IPS-18c (cell line): ENCODE measurements around the gene BARX1.
"Not testable (repeated sequence)": the region's sequence is repeated elsewhere in the genome, so short reads cannot be mapped to it uniquely, and the experiment has no call there.

Source experiments
- H3K4me3 ChIP-seq: 2 replicates; pipeline ENCODE4 v1.7.0; 2013; ENCODE audit warnings: low read depth, mild to moderate bottlenecking, low read length, moderate library complexity; ENCODE audit not compliant: insufficient read depth
- H3K9me3 ChIP-seq: one replicate; pipeline ENCODE4 v1.6.1; 2013; ENCODE audit warnings: mild to moderate bottlenecking, low read length, moderate library complexity; ENCODE audit not compliant: control insufficient read depth, insufficient read depth

BARX1 gene

DNA sequence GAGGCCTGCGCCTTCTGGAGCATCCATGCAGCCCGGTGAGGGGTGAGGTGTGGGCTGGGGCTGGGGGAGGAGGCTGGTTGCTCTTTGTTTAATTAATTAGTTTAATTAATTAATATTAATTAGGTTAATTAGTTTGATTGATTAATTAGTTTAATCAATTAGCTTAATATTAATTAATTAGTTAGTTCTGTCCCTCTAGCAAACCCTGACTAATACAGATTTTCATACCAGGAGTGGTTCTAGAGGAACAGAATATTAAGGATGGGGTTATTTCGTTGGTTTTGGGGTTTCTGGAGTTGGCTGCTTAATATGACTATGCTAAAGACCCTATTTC is 14.1 kb upstream of the BARX1 start:
- H3K9me3 ChIP-seq: peaks cover 4% of the 10 kb centered on the region
- no peak overlapping the region for H3K4me3 ChIP-seq

DNA sequence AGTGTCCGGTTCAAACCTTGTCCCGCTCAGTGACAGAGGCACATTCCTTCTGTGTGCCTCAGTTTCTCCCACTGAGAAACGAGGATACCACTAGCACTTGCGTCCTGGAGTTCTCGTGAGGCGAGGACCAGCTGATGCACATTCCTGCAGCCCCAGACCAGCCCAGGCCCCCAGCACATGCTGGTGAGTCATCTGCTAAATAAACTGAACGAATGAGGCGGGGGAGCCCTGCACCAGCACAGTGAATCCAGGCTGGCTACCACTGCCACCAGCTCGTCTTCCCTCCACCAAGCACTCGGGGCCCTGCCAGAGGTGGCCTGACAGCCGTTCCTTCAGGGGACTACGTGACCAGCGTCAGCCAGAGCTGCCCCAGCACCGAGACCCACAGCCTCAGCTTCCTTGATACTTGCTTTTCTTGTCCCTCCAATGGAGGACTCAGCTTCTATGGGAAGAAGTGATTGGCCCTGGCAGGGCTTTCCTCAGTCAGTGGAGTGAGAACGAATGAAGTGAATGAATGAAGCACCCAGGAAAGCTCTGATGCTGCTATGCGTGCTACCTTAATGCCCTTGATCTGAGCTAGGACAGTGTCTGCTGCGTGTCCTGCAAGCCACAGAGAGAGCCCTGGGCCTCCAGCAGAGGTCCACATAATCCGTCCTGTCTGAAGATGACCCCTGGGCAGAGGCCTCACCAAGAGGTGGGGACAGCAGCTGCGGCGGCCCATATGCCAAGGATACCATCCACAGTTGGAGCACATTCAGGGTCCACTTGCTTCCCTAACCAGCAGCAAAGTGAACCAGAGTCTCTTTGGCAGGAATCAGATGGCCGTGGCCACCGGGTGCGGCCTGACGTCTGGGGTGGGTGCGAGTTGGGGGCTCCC is 13.5 kb upstream of the BARX1 start:
- Histone ChIP-seq H3K9me3 (peaks cover 2% of the 10 kb centered on the region), H3K4me3 (no peak overlapping the region)

DNA sequence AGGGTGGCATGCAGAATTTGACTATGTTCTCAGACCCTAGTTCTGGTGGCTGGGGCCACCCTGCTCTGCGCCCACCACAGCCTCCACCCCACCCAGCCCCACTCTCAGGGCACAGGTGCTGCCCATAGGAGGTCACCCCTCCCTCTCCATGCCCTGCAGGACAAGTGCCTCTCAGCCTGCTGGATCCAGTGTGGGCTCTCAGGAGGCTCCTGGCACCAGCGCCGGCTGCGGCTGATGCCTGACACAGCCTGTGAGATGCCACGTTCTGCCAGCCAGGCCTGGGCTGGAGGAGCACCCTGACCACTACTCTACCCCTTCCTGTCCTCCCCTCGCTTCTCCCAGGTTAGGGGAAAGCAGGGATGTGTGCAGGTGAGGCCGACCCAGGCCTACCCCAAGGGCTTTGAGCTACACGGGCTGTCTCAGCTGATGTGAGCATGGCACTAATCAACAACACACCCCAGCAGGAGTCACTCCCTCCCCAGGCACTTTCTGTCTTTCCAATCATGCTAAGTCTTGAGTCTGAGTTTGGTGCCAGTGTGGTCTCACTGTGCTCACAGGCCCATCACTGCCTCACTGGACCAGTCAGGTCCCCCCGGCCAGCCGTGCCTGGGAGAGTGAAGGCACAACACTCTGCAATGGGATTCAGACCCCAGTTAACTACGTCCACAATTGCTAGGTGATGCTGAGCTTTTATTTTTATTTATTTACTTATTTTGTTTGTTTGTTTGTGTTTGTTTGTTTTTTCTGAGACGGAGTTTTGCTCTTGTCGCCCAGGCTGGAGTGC is 12.1 kb upstream of the BARX1 start:
- Histone ChIP-seq H3K4me3 (no peak overlapping the region), H3K9me3 (no peaks in the 10 kb centered on the region)

DNA sequence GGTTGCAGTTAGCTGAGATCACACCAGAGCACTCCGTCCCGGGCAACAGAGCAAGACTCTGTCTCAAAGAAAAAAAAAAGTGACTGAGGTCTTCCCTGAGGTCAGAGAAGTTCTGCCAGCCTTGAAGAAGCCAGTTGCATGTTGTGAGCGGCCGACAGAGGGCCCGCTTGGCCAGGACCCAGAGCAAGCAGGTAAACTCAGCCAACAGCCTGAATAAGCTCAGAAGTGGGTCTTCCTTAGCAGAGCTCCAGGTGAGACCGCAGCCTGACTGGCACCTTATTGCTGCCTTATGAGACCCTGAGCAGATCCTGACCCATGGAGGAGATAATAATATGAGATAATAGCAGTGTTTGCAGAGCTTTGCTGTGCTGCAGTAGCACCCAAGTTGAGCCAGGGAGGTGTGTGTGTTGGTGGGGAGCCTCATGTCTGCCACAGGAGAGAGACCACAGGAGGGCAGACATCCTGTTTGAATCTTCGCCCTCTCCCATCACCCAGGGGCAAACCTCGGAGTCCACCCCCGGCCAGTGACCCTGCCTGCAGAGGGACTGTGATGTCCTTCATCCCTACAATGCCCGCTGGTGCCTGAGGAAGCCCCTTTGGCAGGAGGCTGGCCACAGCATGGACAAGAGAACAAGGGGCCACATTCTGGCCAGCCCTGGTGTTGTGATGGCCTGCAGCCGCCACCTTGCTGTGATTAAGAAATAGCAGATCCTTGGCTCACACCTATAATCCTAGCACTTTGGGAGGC is 10.8 kb upstream of the BARX1 start:
- Histone ChIP-seq H3K9me3 (no peaks in the 10 kb centered on the region), H3K4me3 (no peak overlapping the region)

DNA sequence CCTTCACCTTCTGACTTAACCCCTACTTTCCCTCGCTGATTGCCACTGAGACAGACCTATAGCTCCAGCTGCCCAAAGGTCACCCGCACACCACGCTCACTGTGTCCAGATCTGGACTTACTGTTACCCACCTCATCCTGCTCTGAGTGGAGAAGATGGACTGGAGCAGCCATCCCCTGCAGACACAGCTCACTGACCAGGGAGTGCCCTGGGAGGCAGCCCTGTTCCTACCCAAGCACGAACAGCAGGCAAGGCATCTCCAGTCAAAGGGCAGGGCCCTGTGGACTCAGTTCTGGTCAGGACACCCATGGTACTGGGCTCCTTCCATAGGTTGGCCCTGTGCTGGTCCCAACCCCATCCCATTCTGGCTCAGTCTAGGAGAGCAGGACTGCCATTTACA is 9.5 kb upstream of the BARX1 start:
- no peaks in the 10 kb centered on the region for H3K9me3 ChIP-seq
- H3K4me3 ChIP-seq: no peak overlapping the region

DNA sequence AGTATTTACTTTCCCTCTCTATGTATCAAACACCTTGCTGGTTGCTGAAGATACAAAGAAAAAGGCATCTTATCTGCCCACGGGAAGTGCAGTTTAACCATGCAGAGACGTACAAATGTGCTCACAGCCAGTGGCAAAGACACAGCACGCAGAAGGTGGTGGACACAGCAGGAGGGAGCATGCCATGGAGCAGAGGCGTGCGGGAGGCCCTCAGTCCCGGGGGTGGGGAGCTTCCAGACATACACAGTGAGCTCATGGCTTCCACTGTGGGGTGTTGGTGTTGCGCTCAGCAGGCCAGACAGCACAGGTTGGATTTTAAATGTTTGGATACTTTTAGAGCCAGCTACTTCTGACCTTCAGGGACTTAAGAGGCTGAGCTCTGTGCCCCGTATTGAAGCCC is 8.8 kb upstream of the BARX1 start:
- Histone ChIP-seq H3K4me3 (no peak overlapping the region), H3K9me3 (no peaks in the 10 kb centered on the region)

DNA sequence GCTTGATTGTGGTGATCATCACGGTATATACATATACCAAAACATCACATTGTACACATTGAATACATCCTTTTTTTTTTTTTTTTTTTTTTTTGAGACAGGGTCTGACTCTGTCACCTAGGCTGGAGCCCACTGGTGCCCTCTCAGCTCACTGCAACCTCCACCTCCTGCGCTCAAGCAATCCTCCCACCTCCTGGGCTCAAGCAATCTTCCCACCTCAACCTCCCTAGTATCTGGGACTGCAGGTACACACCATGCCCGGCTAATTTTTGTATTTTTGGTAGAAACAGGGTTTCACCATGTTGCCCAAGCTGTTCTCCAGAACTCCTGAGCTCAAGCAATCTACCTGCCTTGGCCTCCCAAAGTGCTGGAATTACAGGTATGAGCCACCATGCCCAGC is 8.3 kb upstream of the BARX1 start:
- not testable (repeated sequence) for H3K4me3 ChIP-seq, H3K9me3 ChIP-seq

DNA sequence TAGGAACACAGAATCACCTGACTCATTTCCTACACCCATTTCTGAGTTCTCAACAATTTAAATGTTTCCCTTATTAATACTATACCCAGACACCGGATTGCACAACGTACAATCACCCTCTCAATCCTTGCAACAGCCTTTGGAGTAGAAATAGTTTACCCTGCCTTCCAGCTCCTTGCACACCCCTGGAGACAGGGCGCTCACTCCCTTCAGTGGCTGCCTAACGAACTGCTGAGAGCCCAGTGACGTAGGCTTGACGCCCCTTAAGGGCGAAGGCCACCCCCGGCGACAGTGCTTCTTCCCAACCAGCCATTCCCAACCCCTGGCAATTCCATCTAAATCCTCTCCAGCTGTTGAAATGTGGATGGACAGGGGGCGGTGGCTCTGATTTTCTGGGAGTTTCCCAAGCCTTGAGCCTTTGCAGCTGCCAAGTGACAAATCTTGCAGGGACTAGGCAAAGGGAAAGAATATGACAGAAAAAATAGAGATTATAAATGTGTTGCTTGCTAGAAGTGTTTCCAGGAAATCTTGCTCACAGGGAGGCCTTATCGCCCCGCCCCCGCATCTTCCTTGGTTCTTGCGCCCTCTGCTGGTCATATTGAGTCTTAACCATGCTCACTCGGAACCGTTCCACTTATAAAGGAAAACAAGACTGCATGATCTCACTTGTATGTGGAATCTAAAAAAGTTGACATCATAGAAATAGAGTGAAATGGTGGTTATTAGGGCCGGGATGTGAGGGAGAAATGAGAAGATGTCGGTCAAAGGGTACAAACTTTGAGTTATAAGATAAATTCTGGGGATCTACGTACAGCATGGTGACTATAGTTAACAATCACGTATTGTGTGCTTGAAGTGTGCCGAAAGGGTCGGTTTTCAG is 7.6 kb upstream of the BARX1 start:
- Histone ChIP-seq H3K4me3 (no peak overlapping the region), H3K9me3 (no peaks in the 10 kb centered on the region)

DNA sequence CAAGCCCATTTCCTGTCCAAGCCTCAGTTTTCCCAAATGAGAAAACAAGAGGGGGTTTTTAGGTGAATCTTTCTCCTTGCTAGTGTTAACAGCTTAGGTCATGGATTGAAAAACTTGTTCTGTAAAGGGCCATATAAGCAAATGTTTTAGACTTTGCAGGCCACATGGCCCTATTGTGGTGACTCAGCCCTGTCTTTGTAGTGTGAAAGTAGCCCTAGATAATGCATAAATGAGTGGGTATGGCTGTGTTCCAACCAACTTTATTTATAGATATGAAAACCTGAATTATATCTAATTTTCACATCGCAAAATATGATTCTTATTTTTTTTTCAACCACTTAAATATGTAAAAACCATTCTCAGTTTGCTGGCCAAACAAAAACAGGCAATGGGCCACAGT is 6.9 kb upstream of the BARX1 start:
- no peak overlapping the region for H3K4me3 ChIP-seq
- no peaks in the 10 kb centered on the region for H3K9me3 ChIP-seq

DNA sequence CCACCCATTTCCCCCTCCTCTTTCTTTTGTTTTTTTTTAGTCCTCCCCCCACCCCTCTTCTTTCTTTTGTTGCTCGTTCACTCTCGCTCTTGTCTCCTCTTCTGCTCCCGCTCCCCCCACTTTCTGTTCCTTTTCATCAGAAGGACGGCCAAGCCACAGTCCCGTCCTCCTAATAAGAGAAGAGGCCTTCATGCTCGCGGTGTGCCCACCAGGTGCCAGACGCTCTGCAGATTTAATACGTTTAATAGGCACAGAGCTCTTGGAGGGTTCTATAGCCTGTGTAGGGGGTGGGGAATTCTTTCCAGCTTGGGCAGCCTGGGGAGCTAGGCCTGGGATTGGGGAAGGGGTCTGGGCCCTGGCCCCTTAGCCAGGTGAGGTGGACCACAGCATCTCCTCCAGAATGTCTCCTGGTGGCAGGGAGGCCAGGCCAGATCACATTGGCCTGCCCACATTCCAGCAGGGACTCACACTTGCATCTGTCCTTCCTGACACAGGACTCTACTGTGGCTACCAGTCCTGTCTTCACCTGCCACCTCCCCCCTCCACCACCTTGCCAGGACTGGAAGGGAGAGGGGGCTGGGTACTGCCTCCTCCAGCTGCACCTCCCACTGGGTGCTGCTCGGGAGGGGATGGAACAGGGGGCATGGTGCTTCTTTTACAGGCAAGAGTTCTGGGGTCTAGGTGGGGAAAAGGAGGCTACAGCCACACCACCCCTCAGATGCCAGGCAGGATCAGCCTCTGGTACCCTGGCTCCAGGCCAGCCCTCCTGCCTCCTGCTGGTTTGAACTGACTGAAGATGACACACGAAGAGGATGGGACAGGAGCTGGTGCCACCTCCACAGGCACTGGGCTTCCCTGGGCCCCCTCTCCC is 6.1 kb upstream of the BARX1 start:
- H3K4me3 ChIP-seq: no peak overlapping the region; the same call in 1 of the 2 replicates
- H3K9me3 ChIP-seq: no peaks in the 10 kb centered on the region

DNA sequence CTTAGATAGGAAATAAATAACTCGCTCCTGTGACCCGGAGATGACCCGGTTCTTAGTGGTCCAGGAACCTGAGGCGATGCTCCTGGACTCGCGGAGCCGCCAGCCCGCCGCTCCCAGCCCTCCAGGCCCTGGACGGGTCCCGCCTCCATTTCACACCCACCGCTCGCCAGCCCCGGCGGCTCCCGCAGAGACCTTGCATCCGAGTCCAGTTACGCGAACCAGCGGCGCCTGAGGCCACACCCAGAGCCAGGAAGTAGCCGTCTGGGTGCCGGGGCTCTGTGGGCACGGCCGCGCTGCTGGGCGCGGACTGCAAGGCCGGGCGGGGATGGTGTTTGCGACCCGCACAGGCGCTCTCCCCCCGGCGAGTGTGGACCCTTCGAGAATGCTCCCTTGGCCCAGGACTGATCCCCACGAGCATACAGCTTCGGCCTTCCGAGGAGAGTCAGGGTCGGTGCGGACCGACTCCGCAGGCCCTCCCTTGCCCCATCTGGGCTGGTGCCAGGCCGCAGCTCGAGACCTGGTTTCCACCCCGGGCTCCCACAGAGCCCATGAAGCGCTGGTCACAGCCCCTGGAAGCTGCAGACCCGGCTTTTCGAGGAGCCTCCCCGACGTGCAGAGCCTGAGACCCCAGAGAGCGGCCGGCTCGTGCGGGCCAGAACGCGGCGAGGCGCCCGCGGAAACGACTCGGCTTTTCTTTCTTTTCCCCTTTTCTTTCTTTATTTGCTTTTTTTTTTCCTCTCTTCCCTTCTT is 5.2 kb upstream of the BARX1 start:
- Histone ChIP-seq H3K9me3 (no peaks in the 10 kb centered on the region), H3K4me3 (no peak overlapping the region)

DNA sequence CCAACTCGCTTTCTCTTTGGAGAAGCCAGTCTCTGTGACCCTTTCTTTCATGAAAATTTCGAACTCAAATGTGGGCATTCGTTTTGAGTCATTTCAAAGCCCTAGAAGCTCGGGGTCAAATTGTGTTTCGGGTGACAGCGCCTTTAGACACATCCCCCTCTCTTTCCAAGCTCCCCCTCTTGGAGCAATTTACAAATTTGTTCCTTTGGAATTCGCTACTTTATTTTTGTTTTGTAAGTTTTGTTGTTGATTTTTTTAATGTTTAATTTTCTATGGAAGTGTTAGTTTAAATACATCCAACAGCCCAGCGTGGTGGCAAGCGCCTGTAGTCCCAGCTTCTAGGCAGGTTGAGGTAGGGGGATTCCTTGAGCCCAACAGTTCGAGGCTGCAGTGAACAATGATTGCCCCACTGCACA is 4.6 kb upstream of the BARX1 start:
- H3K9me3 ChIP-seq: no peaks in the 10 kb centered on the region

DNA sequence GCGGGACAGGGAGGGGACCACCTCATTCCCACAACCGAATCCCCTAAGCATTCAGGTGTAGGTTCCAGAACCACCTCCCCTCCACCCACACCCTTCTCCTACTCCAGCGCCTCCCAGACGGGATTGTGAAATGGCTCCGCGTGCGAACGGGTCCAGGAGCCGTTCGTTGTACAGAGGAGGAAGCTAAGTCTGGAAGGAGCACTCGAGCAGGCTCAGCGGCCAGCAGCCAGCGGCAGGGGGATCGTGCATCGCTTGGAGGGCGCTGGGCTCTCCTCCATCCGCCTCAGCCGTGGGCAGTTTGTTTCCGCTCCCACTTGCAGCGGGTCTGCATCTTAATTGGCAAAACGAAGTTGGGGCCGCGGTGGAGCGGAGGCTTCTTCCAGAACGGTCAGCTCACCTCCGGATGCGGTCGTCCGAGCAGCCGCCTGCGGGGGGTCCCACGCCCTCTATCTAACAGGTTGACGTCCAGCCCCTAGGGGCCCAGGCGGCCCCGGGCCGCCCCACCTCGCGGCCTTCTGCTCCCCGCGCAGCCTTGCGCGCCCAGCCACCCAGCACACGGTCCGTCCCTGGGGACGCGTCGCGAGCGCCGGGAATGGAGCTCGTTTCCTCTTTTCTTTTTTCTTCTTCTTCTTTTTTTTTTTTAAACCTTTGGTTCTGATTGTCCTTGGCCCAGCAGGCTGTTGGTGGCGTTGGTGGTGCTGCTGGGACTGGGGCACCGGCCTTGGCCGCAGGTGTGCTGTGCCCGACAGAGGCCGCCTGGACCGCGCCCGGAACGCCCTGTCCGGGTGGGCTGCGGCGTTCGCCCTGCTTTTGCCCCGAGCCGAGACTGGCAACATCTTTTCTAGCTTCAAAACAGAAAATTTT is 3.9 kb upstream of the BARX1 start:
- Histone ChIP-seq H3K9me3 (peaks cover 3% of the 10 kb centered on the region), H3K4me3 (peak overlapping the region; percentile 28)

More for the DNA sequence above, 4.6 kb upstream of the BARX1 start:
- H3K4me3 ChIP-seq: no peak overlapping the region

DNA sequence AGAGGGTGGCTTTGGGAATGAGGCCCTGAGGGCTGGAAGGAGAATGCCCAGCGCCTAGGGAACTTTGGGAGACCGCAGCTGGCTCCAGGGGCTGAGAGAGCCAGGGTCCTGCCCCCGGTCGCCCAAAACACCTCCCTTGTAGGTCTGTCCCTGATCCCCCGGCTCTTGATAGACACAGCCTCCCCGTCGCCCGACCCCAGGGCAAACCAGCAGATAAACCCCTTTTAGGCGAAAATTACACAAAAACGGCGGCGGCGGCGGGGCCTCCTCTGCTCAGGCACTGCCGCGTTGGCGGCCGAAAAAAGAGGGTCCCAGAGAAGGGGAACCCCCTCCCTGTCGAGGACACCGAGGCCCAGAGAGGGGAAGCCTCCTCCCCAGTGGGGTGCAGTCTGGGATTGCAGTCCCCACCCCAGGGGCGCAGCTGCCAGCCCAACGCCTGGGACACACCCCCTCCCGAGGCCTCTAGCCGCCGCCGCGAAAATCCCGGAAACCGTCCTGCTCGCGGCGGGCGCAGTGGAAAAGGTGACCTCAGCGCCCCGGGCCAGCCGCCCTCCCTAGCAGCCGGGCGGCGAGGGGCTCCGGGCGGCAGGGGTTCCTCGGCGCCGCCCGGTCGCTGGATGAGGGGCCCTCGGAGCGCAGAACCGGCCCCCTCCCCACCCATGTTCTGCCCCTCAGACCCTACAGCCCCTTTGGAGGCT is 3.1 kb upstream of the BARX1 start:
- H3K4me3 ChIP-seq: peak overlapping the region; percentile 31
- peaks cover 4% of the 10 kb centered on the region for H3K9me3 ChIP-seq
